NAMALWA (cell line): ENCODE results near the gene ESD.

Experiments used
- DNase-seq: peaks from one replicate; pipeline ENCODE4 v3.0.0-alpha.2; 2015; ENCODE audit warnings: low spot score

The ESD gene

DNA sequence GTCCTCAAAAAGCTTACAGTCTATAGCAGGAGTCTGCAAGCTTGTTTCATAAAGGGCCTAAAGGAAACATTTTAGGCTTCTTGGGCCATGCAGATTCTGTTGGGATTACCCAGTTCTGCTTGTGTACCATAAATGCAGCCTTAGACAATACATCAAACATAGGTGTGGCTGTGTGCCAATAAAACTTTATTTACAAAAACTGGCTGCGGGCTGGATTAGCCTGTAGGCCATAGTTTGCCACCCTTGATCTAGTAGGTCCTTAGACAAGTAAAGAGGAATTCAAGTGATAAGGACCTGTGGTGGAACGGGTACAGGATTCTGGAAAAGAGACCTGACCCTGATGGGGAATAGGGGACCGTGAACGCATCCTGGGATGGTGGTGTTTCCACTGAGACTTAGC is 51.9 kb downstream of the ESD start:
- no peak for DNase-seq

DNA sequence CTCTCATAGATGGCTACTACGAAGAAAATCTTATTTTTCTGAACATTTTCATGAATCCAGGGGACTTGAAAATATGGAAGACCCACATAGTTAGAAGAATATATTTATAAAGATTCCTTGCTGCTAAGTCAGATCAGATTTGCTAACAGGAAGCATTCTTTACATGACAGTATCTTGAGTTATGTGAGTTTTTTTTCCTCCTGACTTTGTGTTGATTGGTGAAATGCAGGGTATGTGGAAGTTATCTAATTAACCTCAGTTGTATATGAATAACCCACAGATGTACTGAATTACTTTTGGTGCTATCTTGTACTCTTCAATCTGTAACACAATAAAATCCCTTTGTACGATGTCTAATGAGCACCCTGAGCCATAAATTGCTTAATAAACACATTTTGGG is 53.8 kb downstream of the ESD start:
- no peak for DNase-seq

DNA sequence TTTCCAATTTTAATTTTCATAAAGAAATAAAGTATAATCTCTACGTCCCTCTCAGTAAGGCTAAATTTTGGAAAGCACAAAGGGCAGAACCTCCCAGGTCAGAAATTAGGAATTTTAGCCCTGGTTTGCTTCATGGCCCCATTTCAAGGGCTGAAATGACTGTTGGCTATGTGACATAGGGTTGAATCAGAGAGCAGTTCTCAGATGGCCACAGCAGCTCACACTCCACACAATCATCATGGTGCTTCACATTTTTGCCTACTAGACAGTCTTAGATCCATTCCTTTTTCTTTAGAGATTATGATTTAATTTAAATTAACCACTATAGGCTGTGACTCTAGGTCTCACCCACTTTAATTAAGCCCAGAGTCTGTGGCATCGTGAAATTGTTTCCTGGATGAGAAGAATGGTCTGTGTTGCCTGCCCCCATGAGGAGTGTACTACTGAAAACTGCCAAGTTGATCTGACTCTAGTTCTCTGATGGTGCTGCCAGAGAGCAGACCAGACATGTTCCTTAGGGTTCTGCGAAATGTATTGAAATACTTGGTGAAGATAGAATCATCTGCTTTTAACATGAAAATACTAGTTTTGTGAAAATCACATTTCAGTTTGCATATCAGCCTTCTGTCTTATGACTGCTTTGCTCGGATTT is 57.4 kb downstream of the ESD start:
- DNase-seq, result no peak

DNA sequence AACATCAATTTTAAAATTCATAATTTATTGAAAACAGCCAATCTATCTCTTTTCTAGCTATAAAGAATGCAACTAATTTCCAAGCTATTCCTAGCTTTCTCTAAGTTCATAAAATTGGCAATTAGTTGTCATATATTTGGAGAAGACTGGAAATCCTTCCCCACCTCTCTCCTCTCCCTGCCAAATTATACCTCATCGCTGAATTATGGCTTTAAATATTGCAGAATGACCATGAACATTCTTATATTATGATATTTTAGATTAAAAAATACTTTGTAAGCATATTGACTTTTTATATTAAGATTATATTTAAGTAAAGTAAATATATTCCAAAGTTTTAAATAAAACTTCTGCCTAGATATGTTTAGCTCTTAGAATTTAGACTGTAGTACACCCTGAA is 58.2 kb downstream of the ESD start:
- DNase-seq, result no peak

DNA sequence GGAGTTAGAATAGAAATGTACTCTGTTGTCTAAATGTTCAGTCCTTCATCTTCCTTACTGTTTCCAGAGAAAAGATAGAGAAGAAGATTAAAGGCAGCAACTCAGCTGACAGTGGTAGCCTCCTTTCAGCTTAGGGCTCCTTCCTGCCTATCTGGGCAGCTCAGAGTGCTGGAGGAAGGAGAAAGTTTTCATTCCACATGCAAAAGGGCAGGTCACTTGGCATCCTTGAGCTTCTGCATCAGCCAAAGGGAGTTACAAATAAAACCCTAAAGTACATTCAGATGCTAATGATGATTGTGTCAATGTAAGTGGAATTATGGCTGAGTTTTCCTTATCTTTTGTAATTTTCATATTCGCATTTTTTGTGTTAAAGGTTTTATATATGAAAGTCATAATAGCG is 58.9 kb downstream of the ESD start:
- no peak for DNase-seq

DNA sequence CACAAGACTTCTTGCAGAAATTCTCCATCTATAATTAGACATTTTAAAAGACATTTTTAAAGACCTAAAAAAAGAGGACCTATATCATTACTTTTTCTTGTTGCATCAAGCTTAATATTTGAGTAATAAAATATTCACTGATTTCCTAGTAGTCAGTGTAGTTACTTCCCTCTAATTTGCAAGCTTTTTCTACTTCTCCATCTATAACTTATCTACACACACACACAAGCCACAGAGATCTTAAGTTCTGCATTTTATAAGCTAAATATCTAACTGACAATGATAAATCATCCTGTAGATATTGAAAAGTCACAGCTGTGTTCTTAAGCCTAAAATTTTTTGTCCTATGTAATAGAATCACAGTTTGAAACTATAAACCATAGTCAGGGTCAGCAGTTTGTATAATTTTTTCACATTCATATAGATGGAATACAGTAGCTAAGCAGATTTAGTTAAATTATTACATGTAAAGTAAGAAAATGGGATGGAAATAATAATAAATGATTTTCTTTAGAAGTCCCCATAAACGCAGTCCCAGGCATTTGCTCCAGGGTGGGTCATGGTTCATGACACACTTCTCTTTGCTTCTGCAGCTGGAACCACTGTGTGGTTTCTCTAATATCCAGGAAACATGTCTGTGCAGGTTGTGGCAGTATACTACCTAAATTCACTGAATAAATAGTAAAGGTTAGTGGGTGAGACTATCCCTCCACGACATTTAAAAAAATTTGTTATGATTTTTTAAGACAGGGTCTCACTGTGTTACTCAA is 60.2 kb downstream of the ESD start:
- DNase-seq, result no peak

DNA sequence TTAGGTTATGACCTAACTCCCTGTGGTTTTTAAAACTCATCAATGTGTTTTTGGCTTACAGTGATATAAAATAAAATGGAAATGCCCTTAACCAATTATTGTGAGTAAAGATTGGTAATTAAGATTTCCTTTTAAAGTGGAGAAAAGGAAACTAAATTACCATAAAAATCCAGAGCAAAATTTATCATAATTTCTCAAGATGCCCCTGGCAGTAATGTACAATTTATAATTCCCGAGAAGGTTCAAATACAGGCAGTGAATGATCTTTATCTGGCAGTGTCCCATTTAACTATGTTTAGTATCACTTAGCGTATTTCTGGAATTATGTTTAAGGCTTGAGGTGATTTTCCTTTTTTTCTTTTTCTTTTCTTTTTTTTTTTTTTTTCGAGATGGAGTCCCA is 61.5 kb downstream of the ESD start:
- no peak for DNase-seq

DNA sequence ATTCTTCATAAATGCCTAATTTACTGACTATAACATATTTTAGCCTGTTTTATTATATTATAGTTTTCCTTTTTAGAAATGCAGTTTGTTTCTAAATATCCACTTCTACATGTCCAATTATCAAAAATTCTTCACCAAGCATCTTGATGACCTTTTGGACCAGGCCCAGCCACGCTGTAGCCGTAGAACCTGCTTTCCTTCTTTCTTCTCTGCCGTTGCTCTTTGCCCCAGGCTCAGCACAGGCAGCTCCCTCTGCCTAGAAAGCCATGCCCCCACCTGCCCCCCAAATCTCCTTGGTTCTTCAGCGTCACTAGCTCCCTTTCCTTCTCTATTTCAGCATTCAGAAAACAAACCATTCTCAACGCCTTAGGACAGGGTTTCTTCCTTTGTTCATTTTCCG is 65.4 kb downstream of the ESD start:
- no peak for DNase-seq

DNA sequence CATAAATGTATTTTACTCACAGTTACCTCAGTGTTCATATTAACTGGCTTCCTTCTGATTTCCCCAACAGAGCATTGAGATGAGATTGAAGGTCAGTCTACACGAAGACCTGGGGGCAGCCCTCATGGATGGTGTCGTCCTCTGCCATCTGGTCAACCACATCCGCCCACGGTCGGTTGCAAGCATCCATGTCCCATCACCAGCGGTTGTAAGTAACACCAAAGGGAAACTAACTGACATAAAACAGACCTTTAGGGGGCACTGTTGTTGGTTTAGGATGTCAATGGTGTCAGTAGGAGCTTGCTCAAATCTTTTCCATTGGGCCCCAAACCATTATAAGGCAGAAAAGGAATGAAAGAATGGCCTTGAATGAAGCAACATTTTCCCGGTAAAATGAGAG is 68.2 kb downstream of the ESD start:
- DNase-seq, result peak; percentile 53

DNA sequence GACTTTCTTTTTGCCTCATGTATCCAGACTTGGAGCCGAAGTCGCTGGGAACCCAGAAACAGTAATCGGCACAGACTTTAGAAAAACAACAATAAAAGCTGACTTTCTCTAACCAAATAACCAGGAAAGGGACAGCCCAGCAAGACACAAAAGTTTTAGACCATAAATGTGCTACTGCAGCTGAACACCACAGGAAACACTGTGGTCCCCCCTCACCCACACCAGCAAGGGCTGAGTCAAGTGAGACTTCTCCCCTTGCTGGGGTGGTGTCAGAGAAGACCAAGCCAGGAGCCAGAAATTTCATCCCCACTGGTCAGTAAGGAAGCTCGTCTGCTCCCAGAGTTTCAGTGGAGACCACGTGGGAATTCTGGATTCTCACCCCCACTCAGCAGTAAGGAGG is 70.6 kb downstream of the ESD start:
- no peak for DNase-seq
